WTC11 (cell line): ENCODE data around the gene SOWAHA. TPM values are rescaled to one million over a fixed set of nuclear protein-coding genes. Genes with fewer than 3 reads are reported as not detected.

Experiments
- ATAC-seq: fragments of 200-7000 bp; cut with Tn5 transposase; 2 replicates; pipeline ENCODE4 v1.10.0; 2021; ENCODE audit warnings: mild to moderate bottlenecking, moderate library complexity
- CTCF ChIA-PET: fragments of 300-600 bp; sonication (Branson Sonifier 250); formaldehyde crosslinking; loops from one replicate; lab custom pipeline; 2021; ENCODE audit warnings: antibody characterized with exemption; lab: Charles Lee
- POLR2A ChIA-PET: fragments of 350-600 bp; sonication (Branson Sonifier 250); formaldehyde crosslinking; loops from one replicate; lab custom pipeline; 2021; ENCODE audit warnings: antibody characterized with exemption; lab: Charles Lee
- DNase-seq: peaks from one replicate; pipeline ENCODE4 v3.0.0; 2021; ENCODE audit warnings: low spot score
- H3K27ac Mint-ChIP-seq: 2 replicates; pipeline ENCODE4 v1.8.0; 2021; ENCODE audit warnings: mixed read lengths
- H3K27me3 Mint-ChIP-seq: 2 replicates; pipeline ENCODE4 v1.8.0; 2021; ENCODE audit warnings: low read depth, mild to moderate bottlenecking, moderate library complexity, mixed read lengths
- H3K36me3 Mint-ChIP-seq: 2 replicates; pipeline ENCODE4 v1.8.0; 2021; ENCODE audit warnings: mixed read lengths
- H3K4me1 Mint-ChIP-seq: 2 replicates; pipeline ENCODE4 v1.8.0; 2022; ENCODE audit warnings: mixed read lengths
- H3K4me3 Mint-ChIP-seq: 2 replicates; pipeline ENCODE4 v1.8.0; 2021; ENCODE audit warnings: mild to moderate bottlenecking, moderate library complexity, mixed read lengths
- H3K9me3 Mint-ChIP-seq: 2 replicates; pipeline ENCODE4 v1.8.0; 2021; ENCODE audit warnings: mixed read lengths
- ETV6 ChIP-seq: sonication (generic); formaldehyde crosslinking; IDR thresholded peaks from 2 replicates; pipeline ENCODE4 v1.8.1; 2022; ENCODE audit warnings: mild to moderate bottlenecking, missing genetic modification reagents
- FOXJ3 ChIP-seq: sonication (generic); formaldehyde crosslinking; IDR thresholded peaks from 2 replicates; pipeline ENCODE4 v1.9.0; 2021; ENCODE audit warnings: missing genetic modification reagents, mild to moderate bottlenecking, borderline replicate concordance
- JUN ChIP-seq: sonication (generic); formaldehyde crosslinking; IDR thresholded peaks from 2 replicates; pipeline ENCODE4 v1.8.0; 2023; ENCODE audit warnings: mild to moderate bottlenecking, missing genetic modification reagents
- OVOL2 ChIP-seq: fragments of 250-450 bp; sonication (Bioruptor Pico); IDR thresholded peaks from 2 replicates; pipeline ENCODE4 v1.9.0; 2021; ENCODE audit warnings: mild to moderate bottlenecking, borderline replicate concordance
- RELA ChIP-seq: sonication (generic); formaldehyde crosslinking; IDR thresholded peaks from 2 replicates; pipeline ENCODE4 v1.8.1; 2022; ENCODE audit warnings: missing genetic modification reagents, mild to moderate bottlenecking, borderline replicate concordance
- SOX15 ChIP-seq: fragments of 250-450 bp; sonication (Bioruptor Pico); IDR thresholded peaks from 2 replicates; pipeline ENCODE4 v1.9.0; 2021; ENCODE audit warnings: mild to moderate bottlenecking
- TCF7 ChIP-seq: sonication (generic); formaldehyde crosslinking; IDR thresholded peaks from 2 replicates; pipeline ENCODE4 v1.8.0; 2022; ENCODE audit warnings: mild to moderate bottlenecking, low read depth, missing genetic modification reagents, moderate library complexity
- ZNF219 ChIP-seq: sonication (generic); formaldehyde crosslinking; IDR thresholded peaks from 2 replicates; pipeline ENCODE4 v1.8.0; 2023; ENCODE audit warnings: missing genetic modification reagents, mild to moderate bottlenecking, borderline replicate concordance
- ZNF317 ChIP-seq: sonication (generic); formaldehyde crosslinking; IDR thresholded peaks from 2 replicates; pipeline ENCODE4 v1.8.1; 2023; ENCODE audit warnings: low read depth, mild to moderate bottlenecking, moderate library complexity, missing genetic modification reagents, borderline replicate concordance
- total RNA-seq: library from RNA; stranded (reverse); gene quantifications from 3 replicates; pipeline ENCODE4 v1.2.3, GENCODE V29; 2021
- TF ChIP-seq, protein P1 (sequence below): sonication (generic); formaldehyde crosslinking; IDR thresholded peaks from 2 replicates; pipeline ENCODE4 v1.8.0; 2023; ENCODE audit warnings: mild to moderate bottlenecking, missing genetic modification reagents
- TF ChIP-seq, protein P2 (sequence below): fragments of 250-450 bp; sonication (Bioruptor Pico); IDR thresholded peaks from 2 replicates; pipeline ENCODE4 v1.8.0; 2021; ENCODE audit warnings: mild to moderate bottlenecking
- TF ChIP-seq, protein P3 (sequence below): sonication (generic); formaldehyde crosslinking; IDR thresholded peaks from 2 replicates; pipeline ENCODE4 v1.8.1; 2023; ENCODE audit warnings: mild to moderate bottlenecking, missing genetic modification reagents, borderline replicate concordance
- TF ChIP-seq, protein P4 (sequence below): sonication (generic); formaldehyde crosslinking; IDR thresholded peaks from 2 replicates; pipeline ENCODE4 v1.8.1; 2023; ENCODE audit warnings: mild to moderate bottlenecking, missing genetic modification reagents, moderate library complexity

Gene SOWAHA
- total RNA-seq, 1 experiment from 2014 or later: 0.11 TPM

DNA sequence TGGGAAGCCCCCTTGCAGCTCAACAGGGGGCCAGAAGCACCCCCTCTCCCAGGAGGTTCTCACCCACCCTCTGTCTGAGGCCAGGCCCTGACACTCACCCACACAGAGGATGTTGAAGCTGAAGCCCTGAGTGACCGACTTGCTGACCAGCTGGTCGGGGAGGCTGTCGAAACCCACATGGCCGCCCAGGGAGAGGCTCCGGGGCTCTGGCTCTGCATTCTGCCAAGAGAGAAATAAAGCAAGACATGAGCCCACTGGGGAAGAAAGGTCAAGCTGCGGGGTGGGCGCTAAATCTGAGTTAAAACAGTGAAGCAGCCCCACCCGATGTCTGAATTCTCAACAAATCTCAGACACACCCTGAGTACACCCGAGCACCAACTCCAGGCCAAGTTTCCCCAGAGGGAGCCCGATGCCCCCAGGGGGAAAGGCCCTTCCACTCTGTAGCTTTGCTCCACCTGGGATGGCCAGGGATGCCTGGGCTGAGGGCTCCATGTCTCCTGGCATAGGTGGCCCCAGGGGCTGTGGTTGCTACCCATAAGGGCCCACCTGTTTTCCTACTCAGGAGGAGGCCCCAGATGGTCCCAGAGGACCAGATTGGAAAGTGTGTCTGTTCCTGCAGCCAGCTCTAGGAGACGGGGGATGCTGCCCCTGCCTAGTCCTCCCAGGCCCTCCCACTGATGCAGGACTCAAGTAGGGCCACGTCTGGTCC lies 47.6 kb upstream of the SOWAHA start (continued):
- TF ChIP-seq, protein P1, sequence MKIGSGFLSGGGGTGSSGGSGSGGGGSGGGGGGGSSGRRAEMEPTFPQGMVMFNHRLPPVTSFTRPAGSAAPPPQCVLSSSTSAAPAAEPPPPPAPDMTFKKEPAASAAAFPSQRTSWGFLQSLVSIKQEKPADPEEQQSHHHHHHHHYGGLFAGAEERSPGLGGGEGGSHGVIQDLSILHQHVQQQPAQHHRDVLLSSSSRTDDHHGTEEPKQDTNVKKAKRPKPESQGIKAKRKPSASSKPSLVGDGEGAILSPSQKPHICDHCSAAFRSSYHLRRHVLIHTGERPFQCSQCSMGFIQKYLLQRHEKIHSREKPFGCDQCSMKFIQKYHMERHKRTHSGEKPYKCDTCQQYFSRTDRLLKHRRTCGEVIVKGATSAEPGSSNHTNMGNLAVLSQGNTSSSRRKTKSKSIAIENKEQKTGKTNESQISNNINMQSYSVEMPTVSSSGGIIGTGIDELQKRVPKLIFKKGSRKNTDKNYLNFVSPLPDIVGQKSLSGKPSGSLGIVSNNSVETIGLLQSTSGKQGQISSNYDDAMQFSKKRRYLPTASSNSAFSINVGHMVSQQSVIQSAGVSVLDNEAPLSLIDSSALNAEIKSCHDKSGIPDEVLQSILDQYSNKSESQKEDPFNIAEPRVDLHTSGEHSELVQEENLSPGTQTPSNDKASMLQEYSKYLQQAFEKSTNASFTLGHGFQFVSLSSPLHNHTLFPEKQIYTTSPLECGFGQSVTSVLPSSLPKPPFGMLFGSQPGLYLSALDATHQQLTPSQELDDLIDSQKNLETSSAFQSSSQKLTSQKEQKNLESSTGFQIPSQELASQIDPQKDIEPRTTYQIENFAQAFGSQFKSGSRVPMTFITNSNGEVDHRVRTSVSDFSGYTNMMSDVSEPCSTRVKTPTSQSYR (CRISPR knock-in tag): no peak
- TF ChIP-seq JUN: no peak
- no peak for TF ChIP-seq RELA (CRISPR knock-in tag)
- no peak for TF ChIP-seq FOXJ3 (CRISPR knock-in tag)
- no peak for TF ChIP-seq ZNF219 (CRISPR knock-in tag)
- TF ChIP-seq OVOL2 (CRISPR knock-in tag): no peak
- no peak for TF ChIP-seq ZNF317 (CRISPR knock-in tag)
- TF ChIP-seq SOX15: no peak
- TF ChIP-seq, all 79 proteins: peak for 0

DNA sequence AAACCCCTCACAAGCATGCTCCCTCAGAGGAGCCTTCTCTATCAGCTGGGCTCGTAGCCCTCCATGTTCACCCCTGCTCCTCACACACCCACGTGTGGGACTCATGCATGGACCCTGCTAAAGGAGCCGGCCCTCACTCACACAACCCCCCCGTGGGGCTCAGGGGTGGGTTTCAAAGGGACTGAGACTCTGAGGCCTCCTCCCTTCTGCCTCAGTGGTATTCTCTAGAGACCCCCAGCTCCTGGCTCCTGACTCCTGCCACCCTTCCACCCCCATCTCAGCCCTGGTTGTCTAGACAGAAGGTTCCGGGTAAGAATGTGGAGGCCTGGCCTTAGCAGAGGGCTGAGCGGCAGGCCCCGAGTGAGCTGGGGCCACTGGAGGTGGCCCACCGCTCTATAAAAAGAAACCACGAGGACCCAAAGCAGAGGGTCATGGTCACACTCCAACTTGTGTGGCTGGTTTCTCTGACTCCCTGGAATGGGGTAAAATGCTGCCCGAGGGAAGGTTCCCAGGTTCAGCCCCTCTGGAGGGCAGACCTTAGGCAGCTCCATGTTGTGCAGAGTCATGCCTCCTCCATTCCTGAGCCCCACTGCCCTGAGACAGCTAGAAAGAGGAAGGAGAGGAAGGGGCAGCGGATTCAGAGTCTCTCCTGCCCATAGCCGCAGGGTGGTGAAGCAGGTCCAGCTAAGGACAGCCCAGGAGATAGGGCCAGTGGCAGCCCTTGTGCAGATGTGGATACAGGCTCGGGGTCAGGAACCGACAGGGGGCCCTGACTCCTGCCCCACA lies 46.9 kb upstream of the SOWAHA start:
- DNase-seq: no peak

DNA sequence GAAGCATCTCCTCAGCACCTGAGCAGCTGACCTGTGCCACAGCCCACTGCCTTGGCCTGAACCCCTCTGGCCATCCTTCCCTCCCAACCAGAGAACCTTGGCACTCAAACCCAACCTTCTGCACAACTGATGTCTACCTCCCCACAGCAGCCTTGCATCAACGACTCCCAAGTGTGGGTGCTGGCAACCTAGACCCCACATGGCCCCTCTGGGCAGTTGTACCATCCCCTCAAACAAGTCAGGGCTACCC lies 46.4 kb upstream of the SOWAHA start:
- Mint-ChIP-seq H3K36me3 (0 out of 2 replicates have a peak, but pooled peaks cover 2% of the 10 kb centered on the region), H3K27ac (no peak overlapping the region), H3K9me3 (no peaks in the 10 kb centered on the region), H3K27me3 (no peaks in the 10 kb centered on the region), H3K4me3 (no peak overlapping the region), H3K4me1 (peaks cover 10% of the 10 kb centered on the region)
- ATAC-seq (no peak), DNase-seq (no peak)
- ChIA-PET POLR2A (no interaction called here), CTCF (interaction anchor here (1.1 to 1.4 kb wide), 2 partner anchors 20 to 53 kb away, joined by 3 to 6 read pairs; partner anchors contain the start of gene CCNI2)
- TF ChIP-seq, protein P2, sequence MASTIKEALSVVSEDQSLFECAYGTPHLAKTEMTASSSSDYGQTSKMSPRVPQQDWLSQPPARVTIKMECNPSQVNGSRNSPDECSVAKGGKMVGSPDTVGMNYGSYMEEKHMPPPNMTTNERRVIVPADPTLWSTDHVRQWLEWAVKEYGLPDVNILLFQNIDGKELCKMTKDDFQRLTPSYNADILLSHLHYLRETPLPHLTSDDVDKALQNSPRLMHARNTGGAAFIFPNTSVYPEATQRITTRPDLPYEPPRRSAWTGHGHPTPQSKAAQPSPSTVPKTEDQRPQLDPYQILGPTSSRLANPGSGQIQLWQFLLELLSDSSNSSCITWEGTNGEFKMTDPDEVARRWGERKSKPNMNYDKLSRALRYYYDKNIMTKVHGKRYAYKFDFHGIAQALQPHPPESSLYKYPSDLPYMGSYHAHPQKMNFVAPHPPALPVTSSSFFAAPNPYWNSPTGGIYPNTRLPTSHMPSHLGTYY (CRISPR knock-in tag): no peak
- no peak for TF ChIP-seq TCF7 (CRISPR knock-in tag)
- TF ChIP-seq, protein P3, sequence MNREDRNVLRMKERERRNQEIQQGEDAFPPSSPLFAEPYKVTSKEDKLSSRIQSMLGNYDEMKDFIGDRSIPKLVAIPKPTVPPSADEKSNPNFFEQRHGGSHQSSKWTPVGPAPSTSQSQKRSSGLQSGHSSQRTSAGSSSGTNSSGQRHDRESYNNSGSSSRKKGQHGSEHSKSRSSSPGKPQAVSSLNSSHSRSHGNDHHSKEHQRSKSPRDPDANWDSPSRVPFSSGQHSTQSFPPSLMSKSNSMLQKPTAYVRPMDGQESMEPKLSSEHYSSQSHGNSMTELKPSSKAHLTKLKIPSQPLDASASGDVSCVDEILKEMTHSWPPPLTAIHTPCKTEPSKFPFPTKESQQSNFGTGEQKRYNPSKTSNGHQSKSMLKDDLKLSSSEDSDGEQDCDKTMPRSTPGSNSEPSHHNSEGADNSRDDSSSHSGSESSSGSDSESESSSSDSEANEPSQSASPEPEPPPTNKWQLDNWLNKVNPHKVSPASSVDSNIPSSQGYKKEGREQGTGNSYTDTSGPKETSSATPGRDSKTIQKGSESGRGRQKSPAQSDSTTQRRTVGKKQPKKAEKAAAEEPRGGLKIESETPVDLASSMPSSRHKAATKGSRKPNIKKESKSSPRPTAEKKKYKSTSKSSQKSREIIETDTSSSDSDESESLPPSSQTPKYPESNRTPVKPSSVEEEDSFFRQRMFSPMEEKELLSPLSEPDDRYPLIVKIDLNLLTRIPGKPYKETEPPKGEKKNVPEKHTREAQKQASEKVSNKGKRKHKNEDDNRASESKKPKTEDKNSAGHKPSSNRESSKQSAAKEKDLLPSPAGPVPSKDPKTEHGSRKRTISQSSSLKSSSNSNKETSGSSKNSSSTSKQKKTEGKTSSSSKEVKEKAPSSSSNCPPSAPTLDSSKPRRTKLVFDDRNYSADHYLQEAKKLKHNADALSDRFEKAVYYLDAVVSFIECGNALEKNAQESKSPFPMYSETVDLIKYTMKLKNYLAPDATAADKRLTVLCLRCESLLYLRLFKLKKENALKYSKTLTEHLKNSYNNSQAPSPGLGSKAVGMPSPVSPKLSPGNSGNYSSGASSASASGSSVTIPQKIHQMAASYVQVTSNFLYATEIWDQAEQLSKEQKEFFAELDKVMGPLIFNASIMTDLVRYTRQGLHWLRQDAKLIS (CRISPR knock-in tag): no peak
- TF ChIP-seq, protein P4, sequence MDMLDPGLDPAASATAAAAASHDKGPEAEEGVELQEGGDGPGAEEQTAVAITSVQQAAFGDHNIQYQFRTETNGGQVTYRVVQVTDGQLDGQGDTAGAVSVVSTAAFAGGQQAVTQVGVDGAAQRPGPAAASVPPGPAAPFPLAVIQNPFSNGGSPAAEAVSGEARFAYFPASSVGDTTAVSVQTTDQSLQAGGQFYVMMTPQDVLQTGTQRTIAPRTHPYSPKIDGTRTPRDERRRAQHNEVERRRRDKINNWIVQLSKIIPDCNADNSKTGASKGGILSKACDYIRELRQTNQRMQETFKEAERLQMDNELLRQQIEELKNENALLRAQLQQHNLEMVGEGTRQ: no peak

More for the DNA sequence above, 46.9 kb upstream of the SOWAHA start:
- H3K36me3 Mint-ChIP-seq: 0 out of 2 replicates have a peak, but pooled peaks cover 2% of the 10 kb centered on the region
- H3K27me3 Mint-ChIP-seq: no peaks in the 10 kb centered on the region
- ATAC-seq: no peak
- TF ChIP-seq, protein P1 (CRISPR knock-in tag): no peak
- TF ChIP-seq ETV6: no peak
- H3K4me1 Mint-ChIP-seq: peaks cover 6% of the 10 kb centered on the region
- ChIA-PET CTCF (interaction anchor here (1.4 kb wide), 1 partner anchor 54 kb away, joined by 6 read pairs; no protein-coding TSS in a partner anchor), POLR2A (interaction anchor here (0.5 kb wide), 1 partner anchor 12 kb away, joined by 3 read pairs; no protein-coding TSS in a partner anchor)
- no peak overlapping the region for H3K27ac Mint-ChIP-seq
- no peak overlapping the region for H3K4me3 Mint-ChIP-seq
- H3K9me3 Mint-ChIP-seq: no peaks in the 10 kb centered on the region
